Fibroblast of skin of abdomen (primary cell): ENCODE results near the gene DDX24.
A peak's percentile ranks its signal among the peaks of the same experiment; 100 is the strongest.

ENCODE experiments used
- DNase-seq: peaks from one replicate; pipeline ENCODE4 v3.0.0-alpha.2; 2013

The DDX24 gene

DNA sequence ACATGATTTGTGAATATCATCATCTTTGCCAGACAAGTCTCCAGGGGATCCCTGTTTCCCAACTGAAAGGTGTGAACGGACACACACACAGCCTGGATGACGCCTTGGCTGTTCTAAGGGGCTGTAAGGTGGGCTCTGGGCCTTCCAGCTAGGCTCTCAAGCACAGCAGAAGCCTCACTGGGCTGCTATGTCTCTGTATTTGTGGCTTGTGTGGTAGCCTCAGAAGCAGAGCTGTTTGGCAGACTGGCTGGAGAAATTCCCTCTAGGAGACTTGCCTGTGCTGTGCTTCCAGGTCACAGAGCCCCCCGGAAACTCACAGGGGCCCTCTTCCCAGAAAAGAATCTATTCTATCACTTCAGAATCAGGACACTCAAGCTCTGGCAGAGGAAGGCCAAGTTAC lies 33.4 kb downstream of the DDX24 start:
- no peak for DNase-seq

DNA sequence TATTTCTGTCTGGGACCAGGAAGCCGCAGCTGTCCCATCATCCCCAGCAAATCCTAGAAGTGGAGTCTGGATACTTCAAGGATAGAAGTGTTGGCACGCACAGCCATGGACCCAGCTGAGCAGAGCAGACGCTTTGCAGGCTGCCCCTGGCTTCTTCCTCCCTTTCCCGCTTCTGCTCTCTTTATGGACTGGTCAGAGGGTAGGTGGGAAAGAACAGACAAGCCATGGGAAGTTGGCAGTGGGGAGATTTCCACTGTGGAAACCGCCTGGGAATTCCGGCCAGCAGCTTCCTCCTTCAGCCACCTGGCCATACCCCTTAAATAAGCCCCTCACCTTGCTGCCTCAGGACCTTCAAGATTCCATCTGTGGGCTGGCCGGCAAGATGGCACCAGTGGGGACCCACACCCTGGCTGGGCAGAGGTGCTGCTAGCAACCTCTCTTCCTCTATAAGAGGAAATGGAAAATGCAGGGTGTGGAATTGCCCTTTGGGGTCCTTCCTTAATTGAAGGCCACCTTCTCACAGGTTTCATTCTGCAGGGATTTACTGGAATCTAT lies 34.2 kb downstream of the DDX24 start:
- DNase-seq: no peak

GRCh38 chr14:94045563-94046345 lies 35.2 kb downstream of the DDX24 start:
- no peak for DNase-seq

DNA sequence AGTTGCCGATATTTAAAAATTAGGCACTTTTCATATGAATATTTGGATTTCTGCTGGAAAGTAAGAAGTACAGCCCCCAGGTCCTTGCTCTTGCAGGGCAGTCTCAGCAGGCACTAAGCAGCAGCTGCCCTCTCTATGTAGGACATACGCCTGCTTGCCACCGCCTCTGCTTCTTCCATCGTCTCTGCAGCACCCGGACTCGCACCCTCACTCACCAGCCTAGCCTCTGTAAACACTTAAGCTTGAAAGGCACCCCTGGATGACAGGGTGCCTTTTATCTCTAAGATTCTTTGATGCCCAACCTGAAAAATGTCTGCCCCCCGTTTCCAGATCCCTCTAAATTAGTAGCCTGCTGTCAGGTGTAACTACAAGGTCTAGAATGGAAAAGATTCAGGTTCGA lies 35.9 kb downstream of the DDX24 start:
- DNase-seq: no peak

GRCh38 chr14:94044476-94045091 lies 36.4 kb downstream of the DDX24 start:
- DNase-seq: no peak

GRCh38 chr14:94043756-94044475 lies 37.1 kb downstream of the DDX24 start:
- no peak for DNase-seq

DNA sequence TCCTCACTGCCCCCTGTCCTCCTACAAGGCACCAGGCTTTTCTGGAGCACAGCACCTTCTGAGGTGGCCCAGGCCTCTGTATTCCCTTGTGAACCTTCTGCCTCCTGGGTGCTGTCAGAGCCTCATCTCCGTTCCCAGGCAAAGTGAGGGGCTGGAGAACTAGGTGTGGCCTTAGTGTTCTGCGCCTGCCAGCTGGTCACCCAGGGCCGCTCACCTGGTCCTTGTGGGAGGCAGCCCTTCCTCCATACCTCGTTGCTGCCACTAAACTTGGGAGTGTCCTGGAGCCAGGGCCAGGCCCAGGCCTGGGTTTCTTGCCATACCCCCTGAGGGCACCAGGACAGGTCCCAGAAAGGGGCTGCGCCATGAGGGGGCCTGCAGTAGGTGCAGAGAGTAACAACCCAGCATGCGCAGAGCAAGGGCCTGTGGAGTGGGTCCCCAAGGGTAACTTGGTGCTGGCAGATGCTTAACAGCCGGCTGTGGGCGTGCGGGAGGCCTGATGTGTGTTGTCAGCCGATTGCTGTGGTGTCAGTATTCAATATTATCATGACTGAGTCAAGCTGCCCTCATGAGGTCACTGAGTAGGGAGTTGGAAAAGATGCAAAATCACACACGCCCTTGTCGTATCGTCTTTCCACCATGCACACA lies 37.8 kb downstream of the DDX24 start:
- DNase-seq: no peak

- no peak for DNase-seq
Measured at GRCh38 chr14:94042433-94043091, 38.4 kb downstream of the DDX24 start.

DNA sequence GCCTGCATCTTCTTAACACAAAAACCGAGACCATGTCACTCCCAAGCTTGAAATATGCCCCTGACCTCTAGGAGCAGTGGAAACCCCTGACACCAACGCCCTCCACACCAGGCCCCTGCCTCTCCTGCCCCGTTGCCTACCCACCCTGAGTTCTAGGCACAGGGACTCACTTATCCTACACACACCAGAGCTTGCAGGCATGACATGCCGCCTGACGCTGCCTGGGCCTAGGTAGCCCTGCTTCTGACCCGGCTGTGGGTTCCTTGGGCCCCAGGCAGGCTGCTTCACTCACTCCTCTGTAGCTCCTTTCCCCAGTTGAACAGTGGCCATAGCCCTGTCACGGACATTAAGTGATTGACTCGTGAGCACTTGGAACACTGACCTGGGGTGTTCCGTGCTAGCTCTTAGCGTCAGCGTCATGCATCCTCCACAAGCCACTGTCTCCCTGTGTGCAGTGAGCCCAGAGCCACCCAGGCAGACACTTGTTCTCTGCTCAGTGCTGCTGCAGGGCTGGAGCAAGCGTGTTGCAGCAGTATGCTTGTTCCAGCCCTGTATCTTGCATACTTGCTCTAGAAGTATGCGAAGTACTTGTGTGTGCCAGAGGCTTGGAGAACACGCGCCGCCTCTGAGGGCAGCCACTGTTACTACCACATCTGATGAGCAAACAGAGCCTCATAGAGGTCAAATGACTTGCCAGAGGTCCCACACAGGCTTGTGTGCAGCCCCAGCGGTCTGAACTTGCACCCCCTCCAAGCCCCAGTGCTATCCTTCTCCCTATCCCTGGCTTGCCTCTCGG lies 39.3 kb downstream of the DDX24 start:
- DNase-seq: peak; percentile 33

- no peak for DNase-seq
Measured at GRCh38 chr14:94040796-94041195, 40.2 kb downstream of the DDX24 start.

GRCh38 chr14:94040247-94040646 lies 40.8 kb downstream of the DDX24 start:
- DNase-seq: no peak

GRCh38 chr14:94038921-94039629 lies 41.9 kb downstream of the DDX24 start:
- DNase-seq: no peak

GRCh38 chr14:94038510-94038909 lies 42.5 kb downstream of the DDX24 start:
- DNase-seq: no peak

DNA sequence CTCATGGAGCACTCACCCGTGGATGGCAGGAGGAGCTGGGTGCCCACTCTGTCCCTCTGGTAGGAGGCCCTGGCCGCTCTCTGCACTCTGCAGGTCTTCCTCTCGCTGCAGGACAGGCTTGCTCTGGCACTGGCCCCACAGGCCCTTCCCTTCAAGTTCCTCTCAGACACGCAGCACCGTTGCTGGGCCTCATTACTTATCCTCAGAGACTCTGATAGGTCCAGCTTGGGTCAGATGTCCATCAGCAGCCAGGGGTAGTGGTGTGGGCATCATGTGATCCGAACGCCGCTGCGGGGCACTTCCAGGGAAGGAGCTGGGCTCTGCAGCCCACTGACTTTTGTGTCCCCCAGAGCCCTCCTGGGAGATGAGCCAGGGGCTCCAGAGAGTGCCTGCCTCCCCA lies 43.0 kb downstream of the DDX24 start:
- no peak for DNase-seq

GRCh38 chr14:94036313-94037167 lies 44.5 kb downstream of the DDX24 start:
- peak; percentile 58 for DNase-seq

DNA sequence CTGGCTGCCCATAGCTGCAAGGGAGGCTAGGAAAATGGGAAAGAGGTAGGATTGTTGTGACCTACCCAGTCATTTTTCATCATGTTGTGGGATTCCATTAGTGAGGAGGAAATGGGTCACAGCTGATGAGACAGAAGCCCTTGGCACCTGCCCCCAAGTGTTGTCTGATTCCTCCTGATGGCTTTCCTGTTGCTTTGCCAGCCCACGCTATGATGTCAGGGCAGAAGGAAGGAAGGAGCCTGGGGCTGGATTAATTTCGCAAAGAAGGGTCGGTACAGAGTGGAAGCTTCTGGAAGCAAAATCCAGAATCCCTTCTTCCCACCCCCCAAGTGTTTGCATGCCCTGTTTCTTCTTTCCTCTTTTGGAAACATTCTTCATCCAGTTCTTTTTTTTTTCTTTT lies 46.1 kb downstream of the DDX24 start:
- no peak for DNase-seq

DNA sequence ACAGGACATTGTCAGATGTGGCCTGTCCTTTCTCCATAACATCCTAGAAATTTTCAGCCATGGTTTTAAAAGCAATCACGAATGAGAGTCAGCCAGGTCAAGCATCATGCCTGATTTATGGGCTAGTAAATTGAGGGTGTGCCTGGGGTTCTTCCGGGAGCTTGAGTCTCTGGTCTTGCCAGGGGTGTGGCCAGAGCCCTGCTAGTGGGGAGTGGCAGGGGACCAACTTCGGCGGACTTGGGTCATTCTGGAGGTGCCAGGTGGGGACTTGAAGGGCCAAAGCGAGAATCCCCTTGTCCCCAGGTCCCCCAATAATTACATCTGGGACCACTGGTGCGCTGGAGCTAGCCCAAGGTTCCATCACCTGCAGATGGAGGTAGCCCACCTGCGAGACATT lies 49.1 kb downstream of the DDX24 start:
- no peak for DNase-seq

- DNase-seq: no peak
Measured at GRCh38 chr14:94031161-94031882, 49.7 kb downstream of the DDX24 start.

- no peak for DNase-seq
Measured at GRCh38 chr14:94030571-94030970, 50.4 kb downstream of the DDX24 start.
